ENCODE measurements around the gene RABGGTA.

Gene RABGGTA

DNA sequence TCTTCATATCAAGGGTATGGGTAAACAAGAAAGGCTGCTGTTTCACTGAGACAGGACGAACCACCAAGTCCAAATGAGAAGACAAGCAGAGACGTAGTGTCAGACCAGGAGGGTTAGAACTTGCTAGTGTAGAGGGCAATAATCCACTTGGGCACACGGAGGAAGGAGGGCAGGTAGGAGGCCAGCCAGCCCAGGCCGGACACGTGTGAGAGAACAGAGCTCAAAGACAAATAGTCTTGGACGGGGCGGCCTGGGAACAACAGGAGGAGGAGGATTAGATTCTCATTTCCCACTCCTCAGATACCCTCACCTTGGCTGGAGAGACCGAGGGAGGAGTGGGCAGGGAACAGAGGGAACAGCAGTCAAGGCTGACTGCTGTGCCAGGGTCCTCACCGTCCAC, 19.3 kb upstream of the RABGGTA start:
- no peak overlapping the region for H3K9ac ChIP-seq (ENCODE audit: low read length)
- H3K9me2 ChIP-seq (replicated peaks; ENCODE audit: insufficient read depth, low read length): no peaks in the 10 kb centered on the region
- H3K4me1 ChIP-seq (ENCODE audit: low read length): no peaks in the 10 kb centered on the region
- no peaks in the 10 kb centered on the region for H3K79me2 ChIP-seq (ENCODE audit: low read length)
- no peak overlapping the region for H2AFZ ChIP-seq (ENCODE audit: low read length)
- H4K20me1 ChIP-seq (ENCODE audit: insufficient read depth, low read length): no peaks in the 10 kb centered on the region
- no peaks in the 10 kb centered on the region for H3K36me3 ChIP-seq (replicated peaks; ENCODE audit: insufficient read depth, low read length)
- no peaks in the 10 kb centered on the region for H3K9me3 ChIP-seq (replicated peaks; ENCODE audit: insufficient read depth, low read length)
- no peak for DNase-seq
- TF ChIP-seq EZH2 (optimal IDR thresholded peaks at IDR 0.05; ENCODE audit: low read depth, low read length): no peak
- no peak for TF ChIP-seq EZH2phosphoT487 (IDR thresholded peaks at IDR 0.05; ENCODE audit: low read length)
- TF ChIP-seq, protein P1, sequence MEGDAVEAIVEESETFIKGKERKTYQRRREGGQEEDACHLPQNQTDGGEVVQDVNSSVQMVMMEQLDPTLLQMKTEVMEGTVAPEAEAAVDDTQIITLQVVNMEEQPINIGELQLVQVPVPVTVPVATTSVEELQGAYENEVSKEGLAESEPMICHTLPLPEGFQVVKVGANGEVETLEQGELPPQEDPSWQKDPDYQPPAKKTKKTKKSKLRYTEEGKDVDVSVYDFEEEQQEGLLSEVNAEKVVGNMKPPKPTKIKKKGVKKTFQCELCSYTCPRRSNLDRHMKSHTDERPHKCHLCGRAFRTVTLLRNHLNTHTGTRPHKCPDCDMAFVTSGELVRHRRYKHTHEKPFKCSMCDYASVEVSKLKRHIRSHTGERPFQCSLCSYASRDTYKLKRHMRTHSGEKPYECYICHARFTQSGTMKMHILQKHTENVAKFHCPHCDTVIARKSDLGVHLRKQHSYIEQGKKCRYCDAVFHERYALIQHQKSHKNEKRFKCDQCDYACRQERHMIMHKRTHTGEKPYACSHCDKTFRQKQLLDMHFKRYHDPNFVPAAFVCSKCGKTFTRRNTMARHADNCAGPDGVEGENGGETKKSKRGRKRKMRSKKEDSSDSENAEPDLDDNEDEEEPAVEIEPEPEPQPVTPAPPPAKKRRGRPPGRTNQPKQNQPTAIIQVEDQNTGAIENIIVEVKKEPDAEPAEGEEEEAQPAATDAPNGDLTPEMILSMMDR (IDR thresholded peaks at IDR 0.05; ENCODE audit: low read length): no peak
- no peaks in the 10 kb centered on the region for H3F3A ChIP-seq (ENCODE audit: insufficient read depth, low read length)
- no peak overlapping the region for H3K4me2 ChIP-seq (ENCODE audit: low read depth, low read length)
- no peak overlapping the region for H3K27ac ChIP-seq (ENCODE audit: low read length)
- H3K4me3 ChIP-seq (ENCODE audit: low read length): no peak overlapping the region
- H3K27me3 ChIP-seq (replicated peaks; ENCODE audit: insufficient read depth, low read length): no peaks in the 10 kb centered on the region

DNA sequence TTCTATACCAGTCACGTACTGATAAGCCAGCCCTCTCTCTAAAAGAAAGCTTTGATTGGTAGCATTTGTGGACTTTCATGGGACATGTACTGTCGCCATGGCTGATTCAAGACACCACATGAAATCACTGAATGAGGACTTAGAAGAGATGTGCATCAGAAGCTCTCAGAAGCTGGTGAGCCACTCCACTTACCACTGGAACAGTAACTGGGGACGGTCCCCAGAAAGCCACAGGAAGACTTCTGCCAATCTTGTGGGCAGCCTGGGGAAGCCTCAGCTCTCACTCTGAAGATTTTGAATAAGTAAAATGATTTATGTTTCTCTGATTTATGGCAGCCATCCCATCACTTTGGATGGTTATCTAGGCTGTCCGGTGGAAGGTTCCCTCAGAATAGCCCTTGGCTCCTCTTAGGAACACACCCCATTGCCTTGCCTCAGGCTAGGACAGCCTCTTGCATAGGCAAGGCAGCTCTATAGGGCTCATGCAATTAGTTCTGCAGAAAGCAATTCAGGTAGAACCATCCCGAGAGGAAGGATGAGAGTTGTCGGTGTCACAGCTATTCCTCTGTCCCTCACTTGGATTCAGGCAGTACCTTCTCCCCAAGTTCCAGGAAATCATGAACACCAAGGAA, 18.4 kb upstream of the RABGGTA start:
- no peaks in the 10 kb centered on the region for H3K4me1 ChIP-seq (ENCODE audit: low read length)
- H3F3A ChIP-seq (ENCODE audit: insufficient read depth, low read length): no peaks in the 10 kb centered on the region
- H3K27me3 ChIP-seq (replicated peaks; ENCODE audit: insufficient read depth, low read length): no peaks in the 10 kb centered on the region
- H3K79me2 ChIP-seq (ENCODE audit: low read length): no peaks in the 10 kb centered on the region
- no peak for DNase-seq
- TF ChIP-seq, protein P1 (IDR thresholded peaks at IDR 0.05; ENCODE audit: low read length): no peak
- TF ChIP-seq EZH2phosphoT487 (IDR thresholded peaks at IDR 0.05; ENCODE audit: low read length): no peak
- H3K36me3 ChIP-seq (replicated peaks; ENCODE audit: insufficient read depth, low read length): no peaks in the 10 kb centered on the region
- no peak overlapping the region for H3K4me3 ChIP-seq (ENCODE audit: low read length)
- no peaks in the 10 kb centered on the region for H3K9me2 ChIP-seq (replicated peaks; ENCODE audit: insufficient read depth, low read length)
- no peaks in the 10 kb centered on the region for H3K9me3 ChIP-seq (replicated peaks; ENCODE audit: insufficient read depth, low read length)
- H2AFZ ChIP-seq (ENCODE audit: low read length): no peak overlapping the region
- H3K4me2 ChIP-seq (ENCODE audit: low read depth, low read length): no peak overlapping the region
- H3K9ac ChIP-seq (ENCODE audit: low read length): no peak overlapping the region
- H4K20me1 ChIP-seq (ENCODE audit: insufficient read depth, low read length): no peaks in the 10 kb centered on the region
- H3K27ac ChIP-seq (ENCODE audit: low read length): no peak overlapping the region

DNA sequence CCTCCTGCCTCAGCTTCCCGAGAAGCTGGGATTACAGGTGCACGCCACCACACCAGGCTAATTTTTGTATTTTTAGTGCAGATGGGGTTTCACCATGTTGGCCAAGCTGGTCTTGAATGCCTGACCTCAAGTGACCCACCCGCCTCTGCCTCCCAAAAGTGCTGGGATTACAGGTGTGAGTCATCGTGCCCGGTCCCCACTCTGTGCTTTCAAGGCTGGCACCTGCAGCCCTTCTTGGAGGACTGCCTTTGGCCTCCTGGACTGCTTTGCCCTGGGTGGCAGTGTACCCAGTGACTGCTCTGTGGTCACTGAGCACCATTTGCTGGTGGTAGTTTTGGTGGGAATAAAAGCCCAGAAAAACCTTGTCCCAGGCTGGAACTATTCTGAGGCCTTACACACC, 15.6 kb upstream of the RABGGTA start:
- Histone ChIP-seq H3K27ac (ENCODE audit: low read length) (no peak overlapping the region), H3K4me2 (ENCODE audit: low read depth, low read length) (no peak overlapping the region), H2AFZ (ENCODE audit: low read length) (no peak overlapping the region), H3K4me3 (ENCODE audit: low read length) (no peak overlapping the region), H3K27me3 (replicated peaks; ENCODE audit: insufficient read depth, low read length) (no peaks in the 10 kb centered on the region), H3F3A (ENCODE audit: insufficient read depth, low read length) (no peaks in the 10 kb centered on the region), H4K20me1 (ENCODE audit: insufficient read depth, low read length) (no peaks in the 10 kb centered on the region), H3K36me3 (replicated peaks; ENCODE audit: insufficient read depth, low read length) (no peaks in the 10 kb centered on the region), H3K79me2 (ENCODE audit: low read length) (no peaks in the 10 kb centered on the region), H3K9ac (ENCODE audit: low read length) (no peak overlapping the region), H3K9me2 (replicated peaks; ENCODE audit: insufficient read depth, low read length) (no peaks in the 10 kb centered on the region), H3K9me3 (replicated peaks; ENCODE audit: insufficient read depth, low read length) (no peaks in the 10 kb centered on the region), H3K4me1 (ENCODE audit: low read length) (no peaks in the 10 kb centered on the region)
- TF ChIP-seq EZH2 (optimal IDR thresholded peaks at IDR 0.05; ENCODE audit: low read depth, low read length) (no peak), EZH2phosphoT487 (IDR thresholded peaks at IDR 0.05; ENCODE audit: low read length) (no peak)
- TF ChIP-seq, protein P1 (IDR thresholded peaks at IDR 0.05; ENCODE audit: low read length): no peak
- no peak for DNase-seq
